Fibroblast of lung (primary cell): ENCODE results near the gene ATG101.

ENCODE experiments used
- EZH2 ChIP-seq: IDR thresholded peaks from 2 replicates; pipeline ENCODE4 v1.5.1; 2012; ENCODE audit warnings: low read length, control low read depth, mild to moderate bottlenecking; ENCODE audit errors: missing control alignments
- TF ChIP-seq, protein P1 (sequence below), 2 donors: IDR thresholded peaks in 1 of 2; conservative IDR thresholded peaks in 1 of 2; 1 replicate in 1 of 2; 2 replicates in 1 of 2; pipeline ENCODE4 v1.5.1; 2011 to 2012; ENCODE audit warnings: low read length in 2 of 2, control low read depth in 1 of 2, inconsistent platforms in 1 of 2, low read depth in 1 of 2, mild to moderate bottlenecking in 1 of 2

DNA sequence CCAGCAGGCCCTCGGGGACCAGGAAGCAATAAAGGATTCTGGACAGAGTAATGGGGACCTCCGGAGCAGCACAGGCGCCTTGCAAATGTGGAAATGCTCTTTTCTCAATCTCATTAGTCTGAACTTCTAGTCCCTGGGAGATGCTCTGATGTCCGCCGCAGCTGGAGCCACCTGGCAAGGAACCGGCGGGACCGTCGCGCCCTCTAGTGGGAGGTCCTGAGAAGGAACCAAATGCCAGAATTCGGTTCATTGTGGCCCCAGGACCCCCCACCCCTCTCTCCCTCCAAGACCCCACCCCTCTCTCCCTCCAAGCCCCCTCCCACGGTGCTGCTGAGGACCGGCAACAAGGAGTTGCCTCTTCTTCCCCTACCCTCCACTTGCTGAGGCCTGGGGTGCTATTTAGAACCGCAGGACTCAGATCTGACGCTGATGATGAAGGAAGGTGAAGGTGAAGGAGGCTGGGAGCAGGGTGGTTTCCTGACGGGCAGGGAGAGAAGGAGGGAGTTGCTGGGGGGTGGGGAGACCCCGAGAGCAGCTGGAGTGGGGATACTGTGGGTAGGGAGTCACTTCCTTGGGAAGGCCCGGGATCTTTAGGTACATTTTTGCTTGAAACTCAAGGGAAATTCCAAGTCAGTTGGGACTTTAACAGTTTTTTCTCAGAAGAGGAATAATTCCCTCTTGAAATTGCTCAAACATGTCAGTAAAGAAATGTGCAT lies 52.2 kb downstream of the ATG101 start:
- TF ChIP-seq, protein P1, sequence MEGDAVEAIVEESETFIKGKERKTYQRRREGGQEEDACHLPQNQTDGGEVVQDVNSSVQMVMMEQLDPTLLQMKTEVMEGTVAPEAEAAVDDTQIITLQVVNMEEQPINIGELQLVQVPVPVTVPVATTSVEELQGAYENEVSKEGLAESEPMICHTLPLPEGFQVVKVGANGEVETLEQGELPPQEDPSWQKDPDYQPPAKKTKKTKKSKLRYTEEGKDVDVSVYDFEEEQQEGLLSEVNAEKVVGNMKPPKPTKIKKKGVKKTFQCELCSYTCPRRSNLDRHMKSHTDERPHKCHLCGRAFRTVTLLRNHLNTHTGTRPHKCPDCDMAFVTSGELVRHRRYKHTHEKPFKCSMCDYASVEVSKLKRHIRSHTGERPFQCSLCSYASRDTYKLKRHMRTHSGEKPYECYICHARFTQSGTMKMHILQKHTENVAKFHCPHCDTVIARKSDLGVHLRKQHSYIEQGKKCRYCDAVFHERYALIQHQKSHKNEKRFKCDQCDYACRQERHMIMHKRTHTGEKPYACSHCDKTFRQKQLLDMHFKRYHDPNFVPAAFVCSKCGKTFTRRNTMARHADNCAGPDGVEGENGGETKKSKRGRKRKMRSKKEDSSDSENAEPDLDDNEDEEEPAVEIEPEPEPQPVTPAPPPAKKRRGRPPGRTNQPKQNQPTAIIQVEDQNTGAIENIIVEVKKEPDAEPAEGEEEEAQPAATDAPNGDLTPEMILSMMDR (conservative IDR thresholded peaks at IDR 0.05 in 1 of 2, IDR thresholded peaks at IDR 0.05 in 1 of 2; ENCODE audit: low read depth in 1 of 2, low read length in 2 of 2): peak; percentile 61 to 75
- no peak for TF ChIP-seq EZH2
